C4-2B (cell line): ENCODE results near the gene THAP2.
"Not testable (repeated sequence)": the region's sequence is repeated elsewhere in the genome, so short reads cannot be mapped to it uniquely, and the experiment has no call there.

Experiments used
- H3K27ac ChIP-seq: fragments of 450-650 bp; 2 replicates; pipeline ENCODE4 v1.5.1; 2017
- ZFX ChIP-seq: fragments of 450-650 bp; IDR thresholded peaks from 2 replicates; pipeline ENCODE4 v1.6.1; 2017
- TF ChIP-seq, protein P1 (sequence below): fragments of 450-650 bp; conservative IDR thresholded peaks from 2 replicates; pipeline ENCODE4 v1.5.1; 2017; ENCODE audit warnings: mild to moderate bottlenecking

The THAP2 gene

GRCh38 chr12:71688961-71689570 is 25.0 kb downstream of the THAP2 start:
- TF ChIP-seq, protein P1, sequence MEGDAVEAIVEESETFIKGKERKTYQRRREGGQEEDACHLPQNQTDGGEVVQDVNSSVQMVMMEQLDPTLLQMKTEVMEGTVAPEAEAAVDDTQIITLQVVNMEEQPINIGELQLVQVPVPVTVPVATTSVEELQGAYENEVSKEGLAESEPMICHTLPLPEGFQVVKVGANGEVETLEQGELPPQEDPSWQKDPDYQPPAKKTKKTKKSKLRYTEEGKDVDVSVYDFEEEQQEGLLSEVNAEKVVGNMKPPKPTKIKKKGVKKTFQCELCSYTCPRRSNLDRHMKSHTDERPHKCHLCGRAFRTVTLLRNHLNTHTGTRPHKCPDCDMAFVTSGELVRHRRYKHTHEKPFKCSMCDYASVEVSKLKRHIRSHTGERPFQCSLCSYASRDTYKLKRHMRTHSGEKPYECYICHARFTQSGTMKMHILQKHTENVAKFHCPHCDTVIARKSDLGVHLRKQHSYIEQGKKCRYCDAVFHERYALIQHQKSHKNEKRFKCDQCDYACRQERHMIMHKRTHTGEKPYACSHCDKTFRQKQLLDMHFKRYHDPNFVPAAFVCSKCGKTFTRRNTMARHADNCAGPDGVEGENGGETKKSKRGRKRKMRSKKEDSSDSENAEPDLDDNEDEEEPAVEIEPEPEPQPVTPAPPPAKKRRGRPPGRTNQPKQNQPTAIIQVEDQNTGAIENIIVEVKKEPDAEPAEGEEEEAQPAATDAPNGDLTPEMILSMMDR = no peak
- no peak for TF ChIP-seq ZFX
- no peak overlapping the region for H3K27ac ChIP-seq

GRCh38 chr12:71691504-71692129 is 27.5 kb downstream of the THAP2 start:
- H3K27ac ChIP-seq = no peak overlapping the region
- TF ChIP-seq, protein P1 = no peak
- TF ChIP-seq ZFX = no peak

DNA sequence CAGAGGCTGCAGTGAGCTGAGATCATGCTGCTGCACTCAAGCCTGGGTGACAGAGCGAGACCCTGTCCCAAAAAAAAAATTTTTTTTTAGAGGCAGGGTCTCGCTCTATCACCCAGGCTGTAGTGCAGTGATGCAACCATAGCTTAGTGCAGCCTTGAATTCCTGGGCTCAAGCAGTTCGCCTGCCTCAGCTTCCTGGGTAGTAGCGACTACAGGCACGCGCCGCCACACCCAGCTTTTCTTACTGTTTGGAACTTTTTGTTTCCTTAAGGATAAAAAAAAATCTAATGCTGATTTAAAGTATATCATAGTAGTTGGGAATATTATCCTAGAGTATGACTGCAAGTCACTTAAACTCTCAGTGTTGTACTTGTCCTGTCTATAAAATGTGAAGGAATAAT is 29.0 kb downstream of the THAP2 start:
- TF ChIP-seq ZFX = no peak
- TF ChIP-seq, protein P1 = no peak
- no peak overlapping the region for H3K27ac ChIP-seq

GRCh38 chr12:71693651-71694050 is 29.6 kb downstream of the THAP2 start:
- H3K27ac ChIP-seq = not testable (repeated sequence)

DNA sequence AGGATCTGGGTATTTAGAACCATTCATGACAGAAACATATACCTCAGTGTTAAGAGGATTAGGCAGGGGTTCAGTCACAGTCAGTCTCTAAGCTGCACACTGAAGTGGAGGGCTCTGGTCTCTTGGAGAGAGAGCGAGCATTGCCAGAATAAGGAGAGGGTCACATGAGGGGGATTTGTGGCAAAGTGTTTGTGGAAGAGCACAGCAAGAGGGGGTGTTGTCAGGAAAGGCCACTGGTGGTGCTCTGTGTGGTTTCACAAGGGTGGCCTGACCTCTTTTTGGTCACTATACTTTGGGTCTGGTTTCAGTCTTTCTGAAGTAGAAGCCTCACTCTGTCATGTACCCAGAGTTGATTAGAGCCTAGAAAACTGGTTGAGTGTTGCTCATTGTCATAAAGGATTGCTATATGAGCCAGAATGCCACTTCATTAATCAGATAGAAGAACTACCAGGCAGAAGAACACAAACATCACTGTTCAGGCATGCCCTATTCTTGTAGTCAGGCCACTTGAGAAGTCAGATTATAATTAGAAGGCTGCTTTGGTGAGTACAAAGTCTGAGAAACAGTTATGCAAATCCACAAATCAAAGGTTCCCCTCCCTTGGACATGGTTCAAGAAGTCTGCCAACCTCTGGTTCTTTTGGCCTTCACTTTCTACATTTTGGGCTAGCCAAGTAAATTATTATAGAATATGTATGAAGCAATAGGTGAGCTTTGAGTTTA is 30.2 kb downstream of the THAP2 start:
- H3K27ac ChIP-seq = no peak overlapping the region
- TF ChIP-seq ZFX = no peak
- TF ChIP-seq, protein P1 = no peak

- no peak for TF ChIP-seq ZFX
- TF ChIP-seq, protein P1 = no peak
- H3K27ac ChIP-seq = no peak overlapping the region
Observed at GRCh38 chr12:71695782-71696181, 31.7 kb downstream of the THAP2 start.

- not testable (repeated sequence) for H3K27ac ChIP-seq
Observed at GRCh38 chr12:71702181-71702580, 38.1 kb downstream of the THAP2 start.

DNA sequence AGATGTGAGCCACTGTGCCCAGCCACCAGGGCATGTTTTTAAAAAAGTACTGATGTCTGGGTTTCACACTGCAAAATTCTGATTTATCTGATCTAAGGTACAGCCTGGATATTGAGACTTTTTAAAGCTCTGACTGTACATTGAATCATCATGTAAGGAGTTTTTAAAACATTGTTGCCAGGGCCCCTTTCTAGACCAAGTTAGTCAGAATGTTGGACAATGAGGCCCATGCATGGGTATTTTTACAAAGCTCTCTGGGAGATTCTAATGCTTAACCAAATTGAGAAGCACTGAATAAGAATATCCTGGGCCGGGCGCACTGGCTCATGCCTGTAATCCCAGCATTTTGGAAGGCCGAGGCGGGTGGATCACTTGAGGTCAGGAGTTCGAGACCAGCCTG is 38.5 kb downstream of the THAP2 start:
- H3K27ac ChIP-seq = no peak overlapping the region
- TF ChIP-seq, protein P1 = no peak
- no peak for TF ChIP-seq ZFX
